Activated gamma-delta T cell treated with anti-CD3 and anti-CD28 coated beads, Interleukin-2, amount 50 U/mL, for 16 hours (primary cell): ENCODE data around the gene RAB31.

Experiments used
- DNase-seq: peaks from one replicate; pipeline ENCODE4 v3.0.0-alpha.2; 2020; ENCODE audit warnings: low read depth

The RAB31 gene

GRCh38 chr18:9694174-9694573 is 13.9 kb upstream of the RAB31 start:
- no peak for DNase-seq

- no peak for DNase-seq
Observed at GRCh38 chr18:9694952-9695495, 13.1 kb upstream of the RAB31 start.

- DNase-seq, result no peak
Observed at GRCh38 chr18:9695605-9696004, 12.5 kb upstream of the RAB31 start.

GRCh38 chr18:9696112-9696511 is 12.0 kb upstream of the RAB31 start:
- no peak for DNase-seq

GRCh38 chr18:9696701-9697100 is 11.4 kb upstream of the RAB31 start:
- no peak for DNase-seq

- DNase-seq, result no peak
Observed at GRCh38 chr18:9697121-9697520, 11.0 kb upstream of the RAB31 start.

GRCh38 chr18:9698497-9698896 is 9.6 kb upstream of the RAB31 start:
- DNase-seq, result no peak

- no peak for DNase-seq
Observed at GRCh38 chr18:9700261-9700796, 7.8 kb upstream of the RAB31 start.

- DNase-seq, result no peak
Observed at GRCh38 chr18:9701609-9702349, 6.3 kb upstream of the RAB31 start.

- no peak for DNase-seq
Observed at GRCh38 chr18:9704233-9705118, 3.6 kb upstream of the RAB31 start.

GRCh38 chr18:9705183-9705829 is 2.8 kb upstream of the RAB31 start:
- DNase-seq, result no peak

GRCh38 chr18:9706081-9706935 is 1.8 kb upstream of the RAB31 start:
- no peak for DNase-seq

- no peak for DNase-seq
Observed at GRCh38 chr18:9707381-9708056, 582 bp upstream of the RAB31 start.

GRCh38 chr18:9708434-9709303 is 568 bp downstream of the RAB31 start:
- no peak for DNase-seq

- no peak for DNase-seq
Observed at GRCh38 chr18:9709304-9709877, 1.3 kb downstream of the RAB31 start.

GRCh38 chr18:9710037-9710436 is 1.9 kb downstream of the RAB31 start:
- no peak for DNase-seq

- DNase-seq, result no peak
Observed at GRCh38 chr18:9711361-9712129, 3.4 kb downstream of the RAB31 start.

GRCh38 chr18:9712130-9712577 is 4.1 kb downstream of the RAB31 start:
- DNase-seq, result no peak
